BE2C (cell line): ENCODE results near the gene MAGI1.

ENCODE experiments used
- DNase-seq: peaks from one replicate; pipeline ENCODE4 v3.0.0-alpha.2; 2020
- H3K27me3 ChIP-seq: fragments of 250-450 bp; sonication (Bioruptor Pico); 2 replicates; pipeline ENCODE4 v1.5.1; 2020; ENCODE audit warnings: mild to moderate bottlenecking
- H3K36me3 ChIP-seq: fragments of 250-450 bp; sonication (Bioruptor Pico); 2 replicates; pipeline ENCODE4 v1.5.1; 2020; ENCODE audit warnings: mild to moderate bottlenecking
- H3K4me1 ChIP-seq: fragments of 250-450 bp; sonication (Bioruptor Pico); 2 replicates; pipeline ENCODE4 v1.5.1; 2020
- H3K4me3 ChIP-seq: 2 replicates; pipeline ENCODE4 v1.5.1; 2011; ENCODE audit warnings: low read depth, low read length
- H3K9me3 ChIP-seq: fragments of 250-450 bp; sonication (Bioruptor Pico); 2 replicates; pipeline ENCODE4 v1.5.1; 2020
- TF ChIP-seq, protein P1 (sequence below): IDR thresholded peaks from 2 replicates; pipeline ENCODE4 v1.5.1; 2012; ENCODE audit warnings: mild to moderate bottlenecking, low read depth, low read length

The MAGI1 gene

GRCh38 chr3:65492249-65492648 is 546.5 kb downstream of the MAGI1 start:
- H3K27me3 ChIP-seq, result no peaks in the 10 kb centered on the region
- H3K36me3 ChIP-seq, result no peaks in the 10 kb centered on the region; the same call in 1 of the 2 replicates
- TF ChIP-seq, protein P1, sequence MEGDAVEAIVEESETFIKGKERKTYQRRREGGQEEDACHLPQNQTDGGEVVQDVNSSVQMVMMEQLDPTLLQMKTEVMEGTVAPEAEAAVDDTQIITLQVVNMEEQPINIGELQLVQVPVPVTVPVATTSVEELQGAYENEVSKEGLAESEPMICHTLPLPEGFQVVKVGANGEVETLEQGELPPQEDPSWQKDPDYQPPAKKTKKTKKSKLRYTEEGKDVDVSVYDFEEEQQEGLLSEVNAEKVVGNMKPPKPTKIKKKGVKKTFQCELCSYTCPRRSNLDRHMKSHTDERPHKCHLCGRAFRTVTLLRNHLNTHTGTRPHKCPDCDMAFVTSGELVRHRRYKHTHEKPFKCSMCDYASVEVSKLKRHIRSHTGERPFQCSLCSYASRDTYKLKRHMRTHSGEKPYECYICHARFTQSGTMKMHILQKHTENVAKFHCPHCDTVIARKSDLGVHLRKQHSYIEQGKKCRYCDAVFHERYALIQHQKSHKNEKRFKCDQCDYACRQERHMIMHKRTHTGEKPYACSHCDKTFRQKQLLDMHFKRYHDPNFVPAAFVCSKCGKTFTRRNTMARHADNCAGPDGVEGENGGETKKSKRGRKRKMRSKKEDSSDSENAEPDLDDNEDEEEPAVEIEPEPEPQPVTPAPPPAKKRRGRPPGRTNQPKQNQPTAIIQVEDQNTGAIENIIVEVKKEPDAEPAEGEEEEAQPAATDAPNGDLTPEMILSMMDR, result no peak
- no peaks in the 10 kb centered on the region; the same call in 1 of the 2 replicates for H3K9me3 ChIP-seq
- H3K4me3 ChIP-seq, result no peak overlapping the region
- DNase-seq, result no peak
- no peaks in the 10 kb centered on the region; the same call in 1 of the 2 replicates for H3K4me1 ChIP-seq

DNA sequence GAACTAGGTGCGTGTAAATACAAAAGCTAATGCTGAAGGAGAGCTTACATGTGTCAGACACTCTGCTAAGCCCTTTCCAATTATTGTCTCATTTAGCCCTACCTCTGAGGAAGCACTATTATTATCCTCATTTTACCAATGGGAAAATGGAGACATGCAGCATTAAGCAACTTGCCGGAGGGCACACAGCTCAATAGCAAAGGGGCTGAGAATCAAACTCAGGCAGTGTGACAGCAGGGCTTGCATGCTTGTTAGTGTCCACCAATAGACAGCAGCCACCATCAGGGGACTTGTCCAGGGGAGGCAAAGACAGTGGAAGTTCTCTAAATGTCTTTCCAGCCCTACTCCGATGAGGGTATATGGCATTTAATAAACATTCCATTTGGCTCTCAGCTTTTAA is 548.6 kb downstream of the MAGI1 start:
- DNase-seq, result no peak
- no peaks in the 10 kb centered on the region for H3K27me3 ChIP-seq
- H3K4me1 ChIP-seq, result no peaks in the 10 kb centered on the region
- no peaks in the 10 kb centered on the region; the same call in 1 of the 2 replicates for H3K9me3 ChIP-seq
- no peaks in the 10 kb centered on the region; the same call in 1 of the 2 replicates for H3K36me3 ChIP-seq
- TF ChIP-seq, protein P1, result no peak
- no peak overlapping the region for H3K4me3 ChIP-seq

- Histone ChIP-seq H3K4me3 (no peak overlapping the region), H3K27me3 (no peaks in the 10 kb centered on the region), H3K9me3 (no peaks in the 10 kb centered on the region; the same call in 1 of the 2 replicates), H3K36me3 (no peaks in the 10 kb centered on the region; the same call in 1 of the 2 replicates), H3K4me1 (no peaks in the 10 kb centered on the region)
- TF ChIP-seq, protein P1, result no peak
- DNase-seq, result no peak
Observed at GRCh38 chr3:65489253-65489652, 549.5 kb downstream of the MAGI1 start.

DNA sequence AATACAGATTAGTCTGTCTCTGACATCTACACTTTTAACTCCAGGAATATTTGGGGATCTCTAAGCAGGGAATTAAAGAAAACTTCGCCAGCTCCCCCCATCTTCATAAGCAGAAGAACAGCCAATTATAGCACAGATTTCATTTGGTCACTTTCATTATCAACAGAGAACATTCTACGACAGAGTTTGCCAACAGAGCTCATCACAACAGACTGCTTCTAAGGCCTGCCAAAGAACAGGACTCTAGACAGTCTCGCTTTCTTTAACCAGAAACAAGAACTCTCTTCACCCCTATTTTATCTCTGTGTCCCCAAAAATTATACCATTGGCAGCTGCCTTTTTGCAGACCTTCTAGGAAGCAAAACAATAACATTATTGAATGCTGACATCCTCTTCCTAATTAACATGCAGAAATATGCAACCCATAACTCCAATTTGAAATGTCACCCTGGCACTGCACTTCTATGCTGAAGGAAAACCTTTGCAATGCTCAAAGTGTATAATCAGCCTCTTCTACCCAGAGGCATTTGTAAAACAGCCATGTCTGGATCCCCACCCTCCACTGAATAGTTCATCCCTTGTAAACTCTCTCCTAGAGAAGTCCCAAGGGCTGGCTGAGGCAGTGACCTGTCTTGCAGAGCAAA is 552.8 kb downstream of the MAGI1 start:
- Histone ChIP-seq H3K4me3 (no peak overlapping the region), H3K9me3 (no peaks in the 10 kb centered on the region), H3K4me1 (peaks cover 7% of the 10 kb centered on the region; the same call in 1 of the 2 replicates), H3K27me3 (no peaks in the 10 kb centered on the region), H3K36me3 (no peaks in the 10 kb centered on the region)
- DNase-seq, result no peak
- TF ChIP-seq, protein P1, result no peak

- TF ChIP-seq, protein P1, result no peak
- Histone ChIP-seq H3K27me3 (no peaks in the 10 kb centered on the region), H3K36me3 (no peaks in the 10 kb centered on the region), H3K4me3 (no peak overlapping the region), H3K9me3 (no peaks in the 10 kb centered on the region), H3K4me1 (peaks cover 7% of the 10 kb centered on the region; the same call in 1 of the 2 replicates)
- DNase-seq, result no peak
Observed at GRCh38 chr3:65484964-65485363, 553.8 kb downstream of the MAGI1 start.

DNA sequence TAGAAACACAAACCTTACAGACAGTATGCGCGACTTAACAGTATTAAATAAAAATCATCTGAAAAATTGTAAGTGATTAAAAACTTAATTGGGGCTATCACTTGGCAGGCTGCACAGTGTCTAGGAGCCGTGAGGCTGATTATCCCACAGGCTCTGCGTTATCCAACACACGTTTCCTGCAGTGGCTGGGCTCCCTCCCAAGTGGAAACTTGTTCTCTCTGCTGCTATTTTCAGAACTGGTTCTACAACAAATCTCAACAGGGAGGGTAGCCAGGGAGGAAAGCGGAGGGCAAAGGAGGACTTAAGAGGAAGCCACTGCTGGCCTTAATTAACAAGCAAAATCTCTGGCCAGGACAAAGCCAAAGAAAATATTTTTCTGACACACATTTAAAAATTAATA is 555.2 kb downstream of the MAGI1 start:
- no peaks in the 10 kb centered on the region for H3K9me3 ChIP-seq
- TF ChIP-seq, protein P1, result no peak
- peaks cover 7% of the 10 kb centered on the region; the same call in 1 of the 2 replicates for H3K4me1 ChIP-seq
- no peaks in the 10 kb centered on the region for H3K27me3 ChIP-seq
- no peak overlapping the region for H3K4me3 ChIP-seq
- H3K36me3 ChIP-seq, result no peaks in the 10 kb centered on the region
- no peak for DNase-seq
